ENCODE measurements around the gene CSNK2A1.

DNA sequence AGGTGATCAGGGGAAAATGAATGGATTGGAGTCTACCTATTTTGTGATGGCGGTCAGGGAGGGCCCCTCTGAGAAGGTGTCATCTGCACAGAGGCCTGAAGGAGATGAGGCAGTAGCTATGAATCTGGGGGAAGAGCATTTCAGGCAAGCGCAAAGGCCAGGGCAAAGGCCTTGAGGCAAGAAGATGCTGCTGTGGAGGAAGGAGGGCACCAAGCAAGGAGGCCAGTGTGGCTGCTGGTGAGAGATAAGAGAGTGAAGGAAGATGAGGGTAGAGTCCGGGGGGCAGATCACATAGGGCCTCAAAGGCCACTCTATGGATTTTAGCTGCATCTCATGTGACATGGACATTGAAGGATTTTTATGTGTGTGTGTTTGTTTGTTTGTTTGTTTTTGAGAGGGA is 20.6 kb upstream of the CSNK2A1 start:
- TF ChIP-seq SIN3A (IDR thresholded peaks at IDR 0.05; ENCODE audit: borderline replicate concordance, insufficient read depth, low read length) (no peak), POLR2AphosphoS5 (IDR thresholded peaks at IDR 0.05; ENCODE audit: low read depth, low read length) (no peak), TAF1 (IDR thresholded peaks at IDR 0.05; ENCODE audit: borderline replicate concordance, insufficient read depth, low read length) (no peak), FOXP2 (optimal IDR thresholded peaks at IDR 0.05; ENCODE audit: borderline replicate concordance, extremely low read depth, extremely low read length, insufficient read depth) (no peak)
- TF ChIP-seq, protein P1, sequence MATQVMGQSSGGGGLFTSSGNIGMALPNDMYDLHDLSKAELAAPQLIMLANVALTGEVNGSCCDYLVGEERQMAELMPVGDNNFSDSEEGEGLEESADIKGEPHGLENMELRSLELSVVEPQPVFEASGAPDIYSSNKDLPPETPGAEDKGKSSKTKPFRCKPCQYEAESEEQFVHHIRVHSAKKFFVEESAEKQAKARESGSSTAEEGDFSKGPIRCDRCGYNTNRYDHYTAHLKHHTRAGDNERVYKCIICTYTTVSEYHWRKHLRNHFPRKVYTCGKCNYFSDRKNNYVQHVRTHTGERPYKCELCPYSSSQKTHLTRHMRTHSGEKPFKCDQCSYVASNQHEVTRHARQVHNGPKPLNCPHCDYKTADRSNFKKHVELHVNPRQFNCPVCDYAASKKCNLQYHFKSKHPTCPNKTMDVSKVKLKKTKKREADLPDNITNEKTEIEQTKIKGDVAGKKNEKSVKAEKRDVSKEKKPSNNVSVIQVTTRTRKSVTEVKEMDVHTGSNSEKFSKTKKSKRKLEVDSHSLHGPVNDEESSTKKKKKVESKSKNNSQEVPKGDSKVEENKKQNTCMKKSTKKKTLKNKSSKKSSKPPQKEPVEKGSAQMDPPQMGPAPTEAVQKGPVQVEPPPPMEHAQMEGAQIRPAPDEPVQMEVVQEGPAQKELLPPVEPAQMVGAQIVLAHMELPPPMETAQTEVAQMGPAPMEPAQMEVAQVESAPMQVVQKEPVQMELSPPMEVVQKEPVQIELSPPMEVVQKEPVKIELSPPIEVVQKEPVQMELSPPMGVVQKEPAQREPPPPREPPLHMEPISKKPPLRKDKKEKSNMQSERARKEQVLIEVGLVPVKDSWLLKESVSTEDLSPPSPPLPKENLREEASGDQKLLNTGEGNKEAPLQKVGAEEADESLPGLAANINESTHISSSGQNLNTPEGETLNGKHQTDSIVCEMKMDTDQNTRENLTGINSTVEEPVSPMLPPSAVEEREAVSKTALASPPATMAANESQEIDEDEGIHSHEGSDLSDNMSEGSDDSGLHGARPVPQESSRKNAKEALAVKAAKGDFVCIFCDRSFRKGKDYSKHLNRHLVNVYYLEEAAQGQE (IDR thresholded peaks at IDR 0.05; ENCODE audit: insufficient read depth in 1 of 2, low read depth in 2 of 2, low read length in 2 of 2) = no peak

Measured in PFSK-1 (cell line).